ENCODE measurements around the gene GAGE13. TPM values are rescaled to one million over a fixed set of nuclear protein-coding genes. Genes with fewer than 3 reads are reported as not detected.

Gene GAGE13
- total RNA-seq, 1 experiment from 2014 or later: not detected

DNA sequence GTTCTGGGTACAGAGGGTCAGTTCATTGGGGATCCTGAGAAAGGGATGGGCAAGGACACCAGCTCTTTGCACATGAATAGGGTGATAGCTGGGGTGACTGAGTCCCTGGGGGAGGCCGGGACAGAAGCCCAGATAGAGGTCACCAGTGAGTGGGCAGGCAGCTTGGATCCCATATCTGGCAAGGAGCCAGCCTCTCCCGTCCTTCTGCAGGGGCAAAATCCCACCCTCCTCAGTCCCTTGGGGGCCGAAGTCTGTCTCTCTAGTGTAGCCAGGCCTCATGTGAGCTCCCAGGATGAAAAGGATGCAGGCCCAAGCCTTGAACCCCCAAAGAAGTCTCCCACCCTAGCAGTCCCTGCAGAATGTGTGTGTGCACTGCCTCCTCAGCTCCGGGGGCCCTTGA, 44.8 kb upstream of the GAGE13 start:
- Histone ChIP-seq H3K4me3 (ENCODE audit: low read length) (no peak overlapping the region), H3F3A (ENCODE audit: low read length, unreplicated experiment) (no peaks in the 10 kb centered on the region), H3K4me1 (ENCODE audit: insufficient read depth, low read length) (no peaks in the 10 kb centered on the region), H3K36me3 (ENCODE audit: low read depth, low read length) (no peaks in the 10 kb centered on the region), H3K9ac (ENCODE audit: low read length) (no peak overlapping the region), H3K9me3 (ENCODE audit: low read length) (no peaks in the 10 kb centered on the region), H3K27me3 (ENCODE audit: low read length) (no peaks in the 10 kb centered on the region), H3K27ac (ENCODE audit: low read length) (no peak overlapping the region), H3K9me2 (replicated peaks; ENCODE audit: low read length) (no peaks in the 10 kb centered on the region), H2AFZ (ENCODE audit: low read length) (no peak overlapping the region), H3K79me2 (ENCODE audit: low read length) (no peaks in the 10 kb centered on the region), H4K20me1 (ENCODE audit: low read length) (no peaks in the 10 kb centered on the region), H3K4me2 (ENCODE audit: low read length) (no peak overlapping the region)
- CTCF ChIA-PET: no interaction called here
- no TSS peak for BruUV-seq (replicated peaks)
- POLR2A ChIA-PET (ENCODE audit: unreplicated experiment): no interaction called here
- DNase-seq: no peak
- TF ChIP-seq EZH2phosphoT487 (IDR thresholded peaks at IDR 0.05; ENCODE audit: borderline replicate concordance, low read length): no peak
- TF ChIP-seq EZH2 (IDR thresholded peaks at IDR 0.05; ENCODE audit: low read length, unreplicated experiment): no peak
- TF ChIP-seq, protein P1, sequence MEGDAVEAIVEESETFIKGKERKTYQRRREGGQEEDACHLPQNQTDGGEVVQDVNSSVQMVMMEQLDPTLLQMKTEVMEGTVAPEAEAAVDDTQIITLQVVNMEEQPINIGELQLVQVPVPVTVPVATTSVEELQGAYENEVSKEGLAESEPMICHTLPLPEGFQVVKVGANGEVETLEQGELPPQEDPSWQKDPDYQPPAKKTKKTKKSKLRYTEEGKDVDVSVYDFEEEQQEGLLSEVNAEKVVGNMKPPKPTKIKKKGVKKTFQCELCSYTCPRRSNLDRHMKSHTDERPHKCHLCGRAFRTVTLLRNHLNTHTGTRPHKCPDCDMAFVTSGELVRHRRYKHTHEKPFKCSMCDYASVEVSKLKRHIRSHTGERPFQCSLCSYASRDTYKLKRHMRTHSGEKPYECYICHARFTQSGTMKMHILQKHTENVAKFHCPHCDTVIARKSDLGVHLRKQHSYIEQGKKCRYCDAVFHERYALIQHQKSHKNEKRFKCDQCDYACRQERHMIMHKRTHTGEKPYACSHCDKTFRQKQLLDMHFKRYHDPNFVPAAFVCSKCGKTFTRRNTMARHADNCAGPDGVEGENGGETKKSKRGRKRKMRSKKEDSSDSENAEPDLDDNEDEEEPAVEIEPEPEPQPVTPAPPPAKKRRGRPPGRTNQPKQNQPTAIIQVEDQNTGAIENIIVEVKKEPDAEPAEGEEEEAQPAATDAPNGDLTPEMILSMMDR (conservative IDR thresholded peaks at IDR 0.05; ENCODE audit: low read depth, low read length): no peak
- no peak for ATAC-seq
- intact Hi-C loops (cut with micrococcal nuclease): no loop called here

DNA sequence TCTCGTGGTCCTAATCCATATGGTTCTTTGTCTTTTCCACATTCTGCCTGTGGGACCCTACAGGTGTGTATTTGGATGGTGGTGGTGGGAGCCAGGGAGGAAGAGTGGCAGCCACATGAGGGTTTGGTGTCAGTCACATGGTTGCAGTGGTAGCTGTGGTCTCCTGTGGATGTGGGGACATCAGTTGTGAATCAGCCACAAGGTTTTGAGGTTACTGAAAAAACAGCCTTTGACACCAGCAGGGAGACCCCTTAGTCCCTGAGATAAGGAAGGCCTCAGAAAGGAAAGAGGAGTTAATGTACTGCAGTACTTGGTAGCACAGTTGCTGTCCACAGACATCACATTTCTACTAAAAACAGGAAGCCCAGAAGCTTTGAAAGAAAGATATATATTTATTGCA, 43.7 kb upstream of the GAGE13 start:
- CTCF ChIA-PET: no interaction called here
- TF ChIP-seq, protein P1 (conservative IDR thresholded peaks at IDR 0.05; ENCODE audit: low read depth, low read length): no peak
- TF ChIP-seq EZH2phosphoT487 (IDR thresholded peaks at IDR 0.05; ENCODE audit: borderline replicate concordance, low read length): no peak
- TF ChIP-seq EZH2 (IDR thresholded peaks at IDR 0.05; ENCODE audit: low read length, unreplicated experiment): no peak
- Histone ChIP-seq H3K36me3 (ENCODE audit: low read depth, low read length) (no peaks in the 10 kb centered on the region), H3K9me3 (ENCODE audit: low read length) (no peaks in the 10 kb centered on the region), H3K9ac (ENCODE audit: low read length) (no peak overlapping the region), H3K27me3 (ENCODE audit: low read length) (no peaks in the 10 kb centered on the region), H2AFZ (ENCODE audit: low read length) (no peak overlapping the region), H4K20me1 (ENCODE audit: low read length) (no peaks in the 10 kb centered on the region), H3K79me2 (ENCODE audit: low read length) (no peaks in the 10 kb centered on the region), H3K4me3 (ENCODE audit: low read length) (no peak overlapping the region), H3K9me2 (replicated peaks; ENCODE audit: low read length) (no peaks in the 10 kb centered on the region), H3K4me1 (ENCODE audit: insufficient read depth, low read length) (no peaks in the 10 kb centered on the region), H3F3A (ENCODE audit: low read length, unreplicated experiment) (no peaks in the 10 kb centered on the region), H3K27ac (ENCODE audit: low read length) (no peak overlapping the region), H3K4me2 (ENCODE audit: low read length) (no peak overlapping the region)
- no peak for ATAC-seq
- no peak for DNase-seq
- POLR2A ChIA-PET (ENCODE audit: unreplicated experiment): no interaction called here
- no TSS peak for BruUV-seq (replicated peaks)
- intact Hi-C loops (cut with micrococcal nuclease): no loop called here

DNA sequence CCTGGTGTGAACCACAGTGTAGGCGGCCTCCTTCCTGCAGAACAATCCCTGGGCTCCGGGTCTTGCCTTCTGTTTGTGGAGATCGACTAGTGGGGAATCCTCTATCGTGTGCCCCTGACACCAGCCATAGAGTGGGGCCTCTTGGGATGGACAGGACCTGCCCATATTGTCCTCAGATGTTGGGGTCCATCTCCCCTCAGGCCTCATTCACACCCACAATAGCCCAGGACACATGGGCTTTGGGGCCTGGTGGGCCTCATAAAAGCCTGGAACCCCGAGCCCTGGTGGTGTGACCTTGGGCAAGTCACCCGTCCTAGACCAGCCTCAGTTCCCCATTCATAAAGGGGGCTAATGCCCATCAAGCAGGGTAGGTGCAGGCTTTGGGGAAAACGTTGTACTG, 41.2 kb upstream of the GAGE13 start:
- intact Hi-C loops (cut with micrococcal nuclease): no loop called here
- Histone ChIP-seq H3K9ac (ENCODE audit: low read length) (no peak overlapping the region), H3K9me2 (replicated peaks; ENCODE audit: low read length) (no peaks in the 10 kb centered on the region), H3K36me3 (ENCODE audit: low read depth, low read length) (no peaks in the 10 kb centered on the region), H3K79me2 (ENCODE audit: low read length) (no peaks in the 10 kb centered on the region), H4K20me1 (ENCODE audit: low read length) (no peaks in the 10 kb centered on the region), H3F3A (ENCODE audit: low read length, unreplicated experiment) (no peaks in the 10 kb centered on the region), H3K27me3 (ENCODE audit: low read length) (no peaks in the 10 kb centered on the region), H3K4me3 (ENCODE audit: low read length) (no peak overlapping the region), H3K4me2 (ENCODE audit: low read length) (no peak overlapping the region), H3K4me1 (ENCODE audit: insufficient read depth, low read length) (no peaks in the 10 kb centered on the region), H2AFZ (ENCODE audit: low read length) (no peak overlapping the region), H3K9me3 (ENCODE audit: low read length) (no peaks in the 10 kb centered on the region), H3K27ac (ENCODE audit: low read length) (no peak overlapping the region)
- no peak for TF ChIP-seq EZH2 (IDR thresholded peaks at IDR 0.05; ENCODE audit: low read length, unreplicated experiment)
- no peak for TF ChIP-seq EZH2phosphoT487 (IDR thresholded peaks at IDR 0.05; ENCODE audit: borderline replicate concordance, low read length)
- TF ChIP-seq, protein P1 (conservative IDR thresholded peaks at IDR 0.05; ENCODE audit: low read depth, low read length): no peak
- POLR2A ChIA-PET (ENCODE audit: unreplicated experiment): no interaction called here
- no TSS peak for BruUV-seq (replicated peaks)
- no peak for DNase-seq
- no peak for ATAC-seq
- CTCF ChIA-PET: no interaction called here
